Left lung (tissue), 10 donors: Measurements from ENCODE around the gene PTPN18. TPM values are rescaled to one million over a fixed set of nuclear protein-coding genes. Genes with fewer than 3 reads are reported as not detected.
A peak's percentile ranks its signal among the peaks of the same experiment; 100 is the strongest.

Experiments used
- ATAC-seq: fragments of 200-7000 bp; cut with Tn5 transposase; one replicate; pipeline ENCODE4 v1.9.1; 2020; ENCODE audit warnings: moderate library complexity
- DNase-seq, 4 donors: peaks; one replicate each; pipeline ENCODE4 v3.0.0-alpha.2; 2013 to 2020
- H3K27ac ChIP-seq, 2 donors: fragments of 200-600 bp; sonication (generic) in 1 of 2; one replicate each; pipeline versions ENCODE4 v1.5.0 to v1.8.0; 2020 to 2021
- H3K27me3 ChIP-seq, 2 donors: fragments of 200-600 bp; sonication (generic) in 1 of 2; one replicate each; pipeline versions ENCODE4 v1.5.0 to v1.8.0; 2020 to 2021
- H3K36me3 ChIP-seq, 2 donors: fragments of 200-600 bp; sonication (generic) in 1 of 2; one replicate each; pipeline versions ENCODE4 v1.5.0 to v1.8.0; 2020 to 2021
- H3K4me1 ChIP-seq, 2 donors: fragments of 200-600 bp; one replicate each; pipeline ENCODE4 v1.8.0; 2021
- H3K4me3 ChIP-seq, 2 donors: fragments of 200-600 bp; sonication (generic) in 1 of 2; one replicate each; pipeline versions ENCODE4 v1.5.0 to v1.8.0; 2020 to 2021; ENCODE audit warnings: mild to moderate bottlenecking in 1 of 2
- H3K9me3 ChIP-seq, 2 donors: fragments of 200-600 bp; sonication (generic) in 1 of 2; one replicate each; pipeline versions ENCODE4 v1.5.0 to v1.8.0; 2020 to 2021
- CTCF ChIP-seq, 2 donors: fragments of 200-600 bp; sonication (generic) in 1 of 2; IDR thresholded peaks; one replicate each; pipeline versions ENCODE4 v1.5.0 to v1.8.0; 2021; ENCODE audit warnings: antibody characterized with exemption in 2 of 2
- intact Hi-C, 2 donors: fragments of 100-400 bp; cut with DNase I; formaldehyde crosslinking; loops; one replicate each; pipeline versions ENCODE4 v1.11.2 to v1.14.2; 2022
- polyA plus RNA-seq, 6 donors: library from polyadenylated mRNA; unstranded; fragments of 120-200 nt; gene quantifications; one replicate each; pipeline ENCODE4 v1.2.1, GENCODE V29; 2013; ENCODE audit not compliant: insufficient read length in 6 of 6
- total RNA-seq, 2 donors: library from RNA; stranded (reverse); fragmentation: NEBNext Ultra II Directional; extraction: Animal tissue kit (Norgen Biotek cat#: 25700); gene quantifications; one replicate each; pipeline ENCODE4 v1.2.1, GENCODE V29; 2021
- donor health status: DM: no; HTN: yes; CAD: no.
- donor health status: DM: no; HTN: no; CAD: no.

The PTPN18 gene
- total and polyA plus RNA-seq, 8 donors = 35.1 to 74.7 (median 40.1) TPM

DNA sequence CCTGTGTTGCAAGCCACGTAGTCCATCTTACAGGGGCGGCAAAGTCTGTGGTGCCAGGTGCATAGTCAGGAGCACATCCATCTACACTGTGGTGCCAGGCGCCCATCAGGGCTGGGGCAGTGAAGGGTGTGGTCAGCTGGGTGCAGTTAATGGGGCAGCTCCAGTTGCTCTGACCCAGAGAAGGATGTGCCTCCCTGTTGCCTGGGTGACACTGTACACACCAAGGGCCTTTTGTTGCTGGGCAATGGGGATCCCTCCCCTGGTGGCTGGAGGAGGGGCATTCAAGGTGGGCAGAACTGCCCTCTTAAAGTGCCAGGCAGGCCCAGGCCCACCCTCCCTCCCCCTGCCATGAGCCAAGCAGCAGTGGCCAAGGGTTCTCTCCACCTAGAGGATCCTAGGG lies 41.5 kb upstream of the PTPN18 start:
- ATAC-seq = no peak
- no peaks in the 10 kb centered on the region for H3K4me1 ChIP-seq
- DNase-seq = peak in 1 of 4 donors; percentile 11
- TF ChIP-seq CTCF (IDR thresholded peaks at IDR 0.05) = no peak
- H3K27me3 ChIP-seq = peaks cover 0 to 25% of the 10 kb centered on the region in 2 donors
- no peaks in the 10 kb centered on the region for H3K36me3 ChIP-seq
- no peak overlapping the region for H3K27ac ChIP-seq
- no peak overlapping the region for H3K4me3 ChIP-seq
- intact Hi-C loops = no loop called here
- H3K9me3 ChIP-seq = no peaks in the 10 kb centered on the region

- H3K27ac ChIP-seq = no peak overlapping the region
- peak in 1 of 4 donors; percentile 10 for DNase-seq
- intact Hi-C loops = no loop called here
- peaks cover 0 to 24% of the 10 kb centered on the region in 2 donors for H3K27me3 ChIP-seq
- no peaks in the 10 kb centered on the region for H3K4me1 ChIP-seq
- no peak overlapping the region for H3K4me3 ChIP-seq
- no peak for ATAC-seq
- no peaks in the 10 kb centered on the region for H3K9me3 ChIP-seq
- TF ChIP-seq CTCF (IDR thresholded peaks at IDR 0.05) = no peak
- H3K36me3 ChIP-seq = no peaks in the 10 kb centered on the region
Measured at GRCh38 chr2:130316596-130316995, 39.3 kb upstream of the PTPN18 start.

DNA sequence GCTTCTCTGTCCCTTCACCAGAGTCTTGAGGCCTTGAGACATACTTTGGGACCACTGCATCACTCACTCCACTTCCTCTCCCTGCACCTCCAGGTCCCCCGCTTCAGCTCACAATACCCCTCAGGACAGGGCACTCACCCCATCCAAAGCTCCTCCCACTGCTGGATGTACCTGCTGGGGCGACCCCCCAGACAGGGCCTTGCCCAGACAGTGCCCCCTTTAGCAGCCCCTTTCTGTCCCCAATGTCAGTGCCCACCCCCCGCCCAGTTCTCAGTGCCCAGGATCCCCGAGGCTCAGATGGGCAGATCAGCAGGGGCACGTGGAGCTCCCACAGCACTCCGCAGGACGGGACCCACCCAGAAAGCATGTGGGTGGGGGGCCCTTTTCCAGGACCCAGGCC lies 37.0 kb upstream of the PTPN18 start:
- no peaks in the 10 kb centered on the region for H3K4me1 ChIP-seq
- no peaks in the 10 kb centered on the region for H3K36me3 ChIP-seq
- intact Hi-C loops = no loop called here
- no peak overlapping the region for H3K4me3 ChIP-seq
- no peaks in the 10 kb centered on the region for H3K9me3 ChIP-seq
- H3K27me3 ChIP-seq = peaks cover 0 to 28% of the 10 kb centered on the region in 2 donors
- no peak for TF ChIP-seq CTCF (IDR thresholded peaks at IDR 0.05)
- no peak for DNase-seq
- no peak for ATAC-seq
- no peak overlapping the region for H3K27ac ChIP-seq

DNA sequence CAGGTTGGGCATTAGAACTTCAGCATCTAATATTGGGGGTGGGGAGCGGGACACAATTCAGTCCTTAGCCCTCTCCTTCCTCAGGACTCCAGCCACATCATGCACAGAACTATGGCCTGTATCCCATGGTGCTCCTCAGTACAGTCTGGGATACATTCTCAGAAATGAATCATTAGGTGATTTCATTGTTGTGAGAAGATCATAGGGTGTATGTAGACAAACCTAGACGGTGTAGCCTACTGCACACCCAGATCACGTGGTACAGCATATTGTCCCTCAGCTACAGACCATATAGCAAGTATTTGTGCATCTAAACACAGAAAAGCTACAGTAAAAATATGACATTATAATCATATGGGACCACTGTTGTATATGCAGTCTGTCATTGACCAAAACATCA lies 36.3 kb upstream of the PTPN18 start:
- intact Hi-C loops = no loop called here
- Histone ChIP-seq H3K27ac (no peak overlapping the region), H3K4me3 (no peak overlapping the region), H3K4me1 (no peaks in the 10 kb centered on the region), H3K27me3 (peaks cover 0 to 28% of the 10 kb centered on the region in 2 donors), H3K9me3 (no peaks in the 10 kb centered on the region), H3K36me3 (no peaks in the 10 kb centered on the region)
- DNase-seq (no peak), ATAC-seq (no peak)
- no peak for TF ChIP-seq CTCF (IDR thresholded peaks at IDR 0.05)

DNA sequence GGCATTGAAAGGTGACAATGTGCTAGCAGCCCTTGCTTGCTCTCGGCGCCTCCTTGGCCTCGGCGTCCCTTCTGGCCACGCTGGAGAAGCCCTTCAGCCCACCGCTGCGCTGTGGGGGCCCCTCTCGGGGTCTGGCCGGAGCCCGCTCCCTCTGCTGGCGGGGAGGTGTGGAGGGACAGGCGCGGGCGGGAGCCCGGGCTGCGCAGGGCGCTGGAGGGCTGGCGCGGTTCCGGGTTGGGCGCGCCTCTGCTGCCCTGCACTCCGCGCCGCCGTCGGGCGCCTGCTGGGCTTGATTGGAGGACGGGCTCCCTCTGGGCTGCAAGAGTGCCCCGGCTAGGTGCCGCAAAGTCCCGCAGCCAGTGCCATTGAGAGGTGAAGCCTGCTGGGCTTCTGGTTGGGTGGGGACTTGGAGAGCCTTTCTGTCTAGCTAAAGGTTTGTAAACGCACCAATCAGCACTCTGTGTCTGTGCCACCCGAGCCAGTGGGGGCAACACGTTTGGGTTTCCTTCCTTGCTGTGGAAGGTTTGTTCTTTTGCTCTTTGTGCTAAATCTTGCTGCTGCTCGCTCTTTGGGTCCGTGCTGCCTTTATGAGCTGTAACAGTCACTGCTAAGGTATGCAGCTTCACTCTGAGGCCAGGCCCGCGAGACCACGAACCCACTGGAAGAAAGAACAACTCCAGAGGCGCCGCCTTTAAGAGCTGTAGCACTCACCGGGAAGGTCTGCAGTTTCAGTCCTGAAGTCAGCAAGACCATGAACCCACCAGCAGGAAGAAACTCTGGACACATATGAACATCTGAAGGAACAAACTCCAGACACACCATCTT lies 27.9 kb upstream of the PTPN18 start:
- ATAC-seq (no peak), DNase-seq (peak in 1 of 4 donors; percentile 75)
- Histone ChIP-seq H3K9me3 (no peaks in the 10 kb centered on the region), H3K27ac (no peak overlapping the region), H3K4me3 (no peak overlapping the region), H3K27me3 (peaks cover 15 to 82% of the 10 kb centered on the region in 2 donors), H3K4me1 (peaks cover 2 to 7% of the 10 kb centered on the region in 2 donors), H3K36me3 (no peaks in the 10 kb centered on the region)
- TF ChIP-seq CTCF (IDR thresholded peaks at IDR 0.05) = no peak
- intact Hi-C loops = no loop called here
